K562 (cell line): ENCODE results near the gene PACSIN1. TPM values are rescaled to one million over a fixed set of nuclear protein-coding genes. Genes with fewer than 3 reads are reported as not detected.

Source experiments
- AFF1 ChIP-seq, 2 experiments: fragments of 450-650 bp; IDR thresholded peaks; 2 replicates each; pipeline ENCODE4 v1.6.1; 2018; ENCODE audit warnings: mild to moderate bottlenecking in 2 of 2, low read depth in 1 of 2; ENCODE audit not compliant: partially characterized antibody in 2 of 2
- ATF7 ChIP-seq: fragments of 450-650 bp; IDR thresholded peaks from 2 replicates; pipeline ENCODE4 v1.7.1; 2014; ENCODE audit warnings: mild to moderate bottlenecking, moderate library complexity
- BRCA1 ChIP-seq, 2 experiments: fragments of 450-650 bp in 1 of 2; sonication (generic) in 1 of 2; formaldehyde crosslinking in 1 of 2; IDR thresholded peaks; 2 replicates each; pipeline versions ENCODE4 v1.5.0 to v1.6.1; 2017 to 2020; ENCODE audit warnings: mild to moderate bottlenecking in 1 of 2, missing genetic modification reagents in 1 of 2
- BRF1 ChIP-seq: IDR thresholded peaks from 3 replicates; pipeline ENCODE4 v1.6.1; 2011; ENCODE audit warnings: borderline replicate concordance, mild to moderate bottlenecking; ENCODE audit not compliant: insufficient read length; ENCODE audit errors: extremely low read depth
- CHD4 ChIP-seq: fragments of 200-600 bp; sonication (generic); IDR thresholded peaks from 3 replicates; pipeline ENCODE4 v1.6.1; 2012; ENCODE audit warnings: low read depth, mild to moderate bottlenecking, mixed read lengths, low read length, inconsistent platforms; ENCODE audit not compliant: insufficient read depth, insufficient replicate concordance, poor library complexity, severe bottlenecking
- CREM ChIP-seq: IDR thresholded peaks from 2 replicates; pipeline ENCODE4 v1.6.1; 2014; ENCODE audit warnings: antibody characterized with exemption, low read depth
- ELK1 ChIP-seq: sonication (generic); formaldehyde crosslinking; IDR thresholded peaks from 2 replicates; pipeline ENCODE4 v1.8.1; 2022; ENCODE audit warnings: missing genetic modification reagents
- ESRRA ChIP-seq: fragments of 450-650 bp; IDR thresholded peaks from 2 replicates; pipeline ENCODE4 v1.6.1; 2014; ENCODE audit warnings: low read depth, mild to moderate bottlenecking, moderate library complexity, borderline replicate concordance
- HBP1 ChIP-seq: fragments of 450-650 bp; formaldehyde crosslinking; IDR thresholded peaks from 2 replicates; pipeline ENCODE4 v1.4.0; 2022; ENCODE audit warnings: missing genetic modification characterization
- HDGF ChIP-seq: fragments of 450-650 bp; IDR thresholded peaks from 2 replicates; pipeline ENCODE4 v1.6.1; 2016
- HMG20A ChIP-seq: fragments of 450-650 bp; formaldehyde crosslinking; conservative IDR thresholded peaks from 2 replicates; pipeline ENCODE4 v1.4.0; 2020; ENCODE audit warnings: mild to moderate bottlenecking, mixed read lengths
- HNRNPL ChIP-seq: fragments of 200-400 bp; formaldehyde crosslinking; IDR thresholded peaks from 2 replicates; pipeline ENCODE4 v1.6.1; 2017; ENCODE audit warnings: low read depth, mild to moderate bottlenecking, low read length
- MCM2 ChIP-seq: fragments of 450-650 bp; IDR thresholded peaks from 2 replicates; pipeline ENCODE4 v1.6.1; 2017; ENCODE audit warnings: low read depth, mild to moderate bottlenecking
- MLLT1 ChIP-seq, 2 experiments: fragments of 450-650 bp; IDR thresholded peaks; 2 replicates each; pipeline ENCODE4 v1.6.1; 2016
- OTX1 ChIP-seq: fragments of 450-650 bp; formaldehyde crosslinking; IDR thresholded peaks from 2 replicates; pipeline ENCODE4 v1.4.0; 2022; ENCODE audit warnings: mild to moderate bottlenecking
- PTTG1 ChIP-seq: fragments of 450-650 bp; IDR thresholded peaks from 2 replicates; pipeline ENCODE4 v1.6.1; 2016; ENCODE audit warnings: low read depth, mild to moderate bottlenecking, missing genetic modification characterization, missing compliant biosample characterization
- RFX5 ChIP-seq: IDR thresholded peaks from 2 replicates; pipeline ENCODE4 v1.6.1; 2011; ENCODE audit warnings: low read depth, mild to moderate bottlenecking, improper control_type of control experiment, low read length
- ZNF197 ChIP-seq: fragments of 200-800 bp; sonication (Bioruptor generic); IDR thresholded peaks from 2 replicates; pipeline ENCODE4 v1.6.1; 2016; ENCODE audit warnings: low read depth, missing genetic modification characterization, missing compliant biosample characterization
- ZNF512 ChIP-seq: IDR thresholded peaks from 2 replicates; pipeline ENCODE4 v1.6.1; 2016; ENCODE audit warnings: missing genetic modification characterization, missing compliant biosample characterization
- polyA plus RNA-seq, 8 experiments: library from polyadenylated mRNA; depleted of rRNA in 4 of 8; stranded (reverse) in 5 of 8; unstranded in 3 of 8; fragments of >200 nt; fragmentation: Nextera tagmentation in 2 of 8; fragmentation: Illumina TruSeq in 1 of 8; extraction: Ambion mirVana in 2 of 8; extraction: Trizol in 1 of 8; gene quantifications; 2 replicates each; pipeline versions ENCODE4 v1.2.1 to v1.2.3, GENCODE V29; 2011 to 2014; ENCODE audit warnings: inconsistent platforms in 1 of 8, missing spikeins in 1 of 8
- total RNA-seq, 7 experiments: library from RNA; depleted of rRNA in 6 of 7; stranded (reverse); fragments of >200 nt in 6 of 7; fragmentation: Illumina TruSeq in 2 of 7; extraction: Trizol in 2 of 7; gene quantifications; 2 replicates each; pipeline versions ENCODE4 v1.2.1 to v1.2.3, GENCODE V29; 2011 to 2021; ENCODE audit warnings: low replicate concordance in 1 of 7

Gene PACSIN1
- total and polyA plus RNA-seq, 9 of the 15 experiments (the other 6 are each of a cell fraction or from before 2014, with no cell fraction given) = 0.01 to 1.7 (median 0.45) TPM

GRCh38 chr6:34462551-34462971 lies 3.3 kb upstream of the PACSIN1 start (continued):
- no peak for TF ChIP-seq ZNF512 (tag)
- no peak for TF ChIP-seq BRCA1 (IDR thresholded peaks at IDR 0.05)
- TF ChIP-seq BRCA1 (CRISPR knock-in tag; IDR thresholded peaks at IDR 0.05) = no peak
- TF ChIP-seq OTX1 (CRISPR knock-in tag) = no peak
- no peak for TF ChIP-seq BRF1
- TF ChIP-seq CHD4 = no peak
- TF ChIP-seq CREM = no peak
- no peak for TF ChIP-seq ZNF197 (CRISPR knock-in tag)
- TF ChIP-seq PTTG1 (tag) = no peak
- TF ChIP-seq HNRNPL = no peak
- no peak for TF ChIP-seq HMG20A (CRISPR knock-in tag)
- TF ChIP-seq RFX5 = no peak
- TF ChIP-seq HBP1 (CRISPR knock-in tag) = no peak
- TF ChIP-seq MCM2 = 0 out of 2 replicates have a peak, but pooled peaks have one; percentile 47
- TF ChIP-seq HDGF = peak; percentile 91
- 0 out of 2 replicates have a peak, but pooled peaks have one; percentile 22 for TF ChIP-seq ATF7
- TF ChIP-seq ESRRA = peak; percentile 51; the same call in 1 of the 2 replicates
- no peak for TF ChIP-seq MLLT1 (IDR thresholded peaks at IDR 0.05)
- no peak for TF ChIP-seq ELK1
- TF ChIP-seq AFF1 (IDR thresholded peaks at IDR 0.05; ENCODE audit: low read depth in 1 of 2, partially characterized antibody in 2 of 2) = no peak
